AG08395 (cell line): ENCODE measurements around the gene DNAH3.
"Not testable (repeated sequence)": the region's sequence is repeated elsewhere in the genome, so short reads cannot be mapped to it uniquely, and the experiment has no call there.

Experiments used
- DNase-seq: peaks from one replicate; pipeline ENCODE4 v3.0.0; 2012; ENCODE audit warnings: mixed read lengths, low spot score

The DNAH3 gene

DNA sequence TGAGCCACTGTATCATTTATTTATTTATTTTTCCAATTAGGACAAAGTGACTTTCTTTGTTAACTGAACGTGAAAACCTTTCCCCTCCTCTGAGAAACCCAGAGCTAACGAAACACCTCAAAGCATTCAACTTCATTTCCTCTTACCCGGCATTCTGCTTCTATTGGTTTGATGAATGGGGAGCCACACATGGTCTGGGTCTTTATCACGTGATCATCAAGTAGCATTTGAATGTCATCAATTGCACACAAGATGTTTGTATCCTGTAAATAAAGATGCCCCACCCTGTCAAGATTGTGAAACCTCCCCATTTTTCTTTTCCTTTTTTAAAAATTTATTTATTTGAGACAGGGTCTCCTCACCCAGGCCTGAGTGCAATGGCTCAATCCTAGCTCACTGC is 80.1 kb downstream of the DNAH3 start:
- DNase-seq = no peak

DNA sequence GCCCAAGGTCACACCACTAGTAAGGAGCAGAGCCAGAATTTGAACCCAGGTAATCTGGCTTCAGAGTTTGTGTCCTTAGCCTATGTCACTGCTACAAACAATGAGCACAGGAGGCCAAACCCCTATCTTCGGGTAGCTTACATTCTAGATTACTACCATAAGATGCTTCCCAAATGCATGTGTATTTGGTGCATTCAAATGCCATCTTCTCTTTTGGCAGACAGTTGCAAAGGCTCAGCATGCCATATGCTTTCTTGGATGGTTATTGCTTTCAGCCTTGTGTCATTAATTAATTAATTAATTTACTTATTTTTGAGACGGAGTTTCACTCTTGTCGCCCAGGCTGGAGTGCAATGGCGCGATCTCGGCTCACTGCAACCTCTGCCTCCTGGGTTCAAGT is 80.7 kb downstream of the DNAH3 start:
- no peak for DNase-seq

DNA sequence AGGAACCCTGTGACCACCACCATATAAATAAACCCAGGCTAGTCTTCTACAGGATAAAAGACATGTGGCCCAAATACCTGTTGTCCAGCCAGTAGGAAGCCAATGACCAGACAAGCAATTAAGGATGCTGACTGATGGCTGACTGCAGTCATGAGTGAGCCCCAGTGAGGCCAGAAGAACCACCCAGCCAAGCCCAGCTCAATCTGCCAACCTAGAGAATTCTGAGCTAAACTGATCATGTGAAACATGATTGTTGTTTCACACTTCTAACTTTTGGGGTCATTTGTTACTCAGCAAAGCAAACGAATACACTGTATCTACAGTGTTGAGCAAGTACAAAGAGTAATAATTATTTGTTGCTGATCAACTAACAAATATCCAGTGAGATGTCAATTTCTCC is 86.4 kb downstream of the DNAH3 start:
- no peak for DNase-seq

DNA sequence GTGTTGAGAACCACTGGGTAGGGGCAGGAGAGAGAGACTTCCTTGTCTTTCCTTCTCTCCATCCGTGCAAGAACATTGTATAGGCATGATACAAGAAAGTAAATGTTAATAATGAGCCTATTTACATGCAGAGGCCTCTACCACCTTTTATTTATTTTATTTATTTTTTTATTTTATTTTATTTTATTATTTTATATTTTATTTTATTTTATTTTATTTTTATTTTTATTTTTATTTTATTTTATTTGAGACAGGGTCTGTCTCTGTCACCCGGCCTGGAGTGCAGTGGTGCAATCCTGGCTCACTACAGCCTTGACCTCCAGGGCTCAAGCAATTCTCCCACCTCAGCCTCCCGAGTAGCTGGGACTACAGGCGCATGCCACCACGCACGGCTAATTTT is 87.3 kb downstream of the DNAH3 start:
- DNase-seq = not testable (repeated sequence)

DNA sequence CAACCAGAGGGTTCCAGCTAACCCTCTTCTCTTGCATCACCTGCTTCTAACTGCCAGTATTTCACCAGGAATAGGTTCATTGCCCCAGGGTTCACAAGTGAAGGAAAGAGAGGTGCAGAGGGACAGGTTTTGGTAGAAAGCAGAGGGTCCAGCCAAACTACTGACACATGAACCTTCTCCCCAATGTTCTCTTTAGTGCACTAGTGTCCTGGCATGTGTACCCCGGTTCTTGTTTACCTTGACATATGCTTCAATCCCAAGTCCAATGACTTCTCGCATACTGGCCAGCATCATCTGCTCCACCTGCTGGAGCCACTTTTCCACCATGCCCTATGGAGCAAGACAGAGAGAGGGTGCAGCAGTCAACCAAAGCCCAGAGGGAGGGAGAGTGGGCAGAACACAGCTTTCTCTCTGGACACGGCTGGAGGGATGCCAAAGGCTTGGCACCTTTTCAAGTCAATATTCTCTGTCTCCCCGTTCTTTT is 90.6 kb downstream of the DNAH3 start:
- DNase-seq = no peak

DNA sequence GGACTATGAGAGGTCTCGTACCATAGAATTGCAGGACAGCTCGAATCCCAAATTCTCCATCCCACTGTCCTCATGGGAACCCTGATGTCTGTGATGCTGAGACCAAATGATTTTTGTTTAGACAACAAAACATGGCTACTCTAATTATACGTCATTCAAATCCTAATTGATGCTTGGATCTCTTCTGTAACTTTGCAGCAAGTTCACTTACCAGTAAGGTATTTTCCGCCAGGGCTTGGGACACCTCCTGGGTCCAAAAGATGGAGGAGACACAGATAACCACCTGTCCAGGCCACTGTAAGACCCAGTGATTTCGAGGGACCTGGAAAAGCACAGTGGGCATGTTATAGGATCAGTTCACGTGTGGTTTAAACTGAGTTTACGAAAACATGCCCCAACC is 92.8 kb downstream of the DNAH3 start:
- no peak for DNase-seq

DNA sequence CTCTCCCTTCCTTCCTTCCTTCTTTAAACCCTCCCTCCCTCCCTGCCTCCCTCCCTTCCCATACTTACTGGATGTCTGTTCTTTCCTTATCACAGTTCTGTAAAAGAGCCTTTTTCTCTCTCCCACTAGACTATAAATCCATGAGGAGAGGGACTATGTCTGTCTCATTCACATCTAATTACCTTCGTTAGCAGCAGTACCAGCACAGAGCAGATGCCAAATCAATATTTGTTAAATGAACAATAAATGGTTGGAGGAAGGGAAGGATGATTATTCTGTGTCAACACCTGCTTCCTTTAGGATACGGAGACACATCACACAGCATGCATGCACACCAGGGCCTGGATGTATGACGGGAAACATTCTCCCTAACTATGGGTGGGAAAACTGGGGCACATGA is 94.2 kb downstream of the DNAH3 start:
- no peak for DNase-seq

DNA sequence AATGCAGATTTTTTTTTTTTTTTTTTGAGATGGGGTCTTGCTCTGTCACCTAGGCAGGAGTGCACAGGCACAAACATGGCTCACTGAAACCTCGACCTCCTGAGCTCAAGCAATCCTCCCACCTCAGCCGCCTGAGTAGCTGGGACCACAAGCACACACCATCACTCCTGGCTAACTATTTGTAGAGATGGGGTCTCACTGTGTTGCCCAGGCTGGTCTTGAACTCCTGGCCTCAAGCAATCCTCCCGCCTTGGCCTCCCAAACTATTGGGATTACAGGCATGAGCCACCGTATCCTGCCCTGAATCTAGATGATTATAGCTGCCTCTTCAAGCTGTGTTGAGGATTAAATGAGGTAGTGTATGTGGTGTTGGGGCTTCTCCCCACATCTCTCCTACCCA is 94.9 kb downstream of the DNAH3 start:
- not testable (repeated sequence) for DNase-seq

DNA sequence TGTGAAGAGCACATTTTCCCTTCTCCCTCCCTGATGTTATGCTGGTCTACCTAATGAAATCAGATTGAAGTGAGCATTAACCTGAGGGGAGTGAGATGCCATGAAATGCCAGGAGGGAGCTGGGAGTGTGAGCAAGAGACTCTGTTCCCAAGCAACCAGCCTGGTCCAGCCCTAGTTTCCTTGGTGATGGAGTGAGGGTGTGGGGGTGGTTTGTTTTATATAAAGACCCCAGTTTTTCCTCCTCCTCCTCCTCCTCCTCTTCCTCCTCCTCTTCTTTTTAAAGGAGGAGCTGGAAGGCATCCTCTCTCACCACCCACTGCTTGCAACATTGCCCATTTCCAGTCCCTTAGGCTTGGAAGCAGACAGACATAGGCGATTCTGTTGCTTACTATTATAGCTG is 97.1 kb downstream of the DNAH3 start:
- DNase-seq = no peak

DNA sequence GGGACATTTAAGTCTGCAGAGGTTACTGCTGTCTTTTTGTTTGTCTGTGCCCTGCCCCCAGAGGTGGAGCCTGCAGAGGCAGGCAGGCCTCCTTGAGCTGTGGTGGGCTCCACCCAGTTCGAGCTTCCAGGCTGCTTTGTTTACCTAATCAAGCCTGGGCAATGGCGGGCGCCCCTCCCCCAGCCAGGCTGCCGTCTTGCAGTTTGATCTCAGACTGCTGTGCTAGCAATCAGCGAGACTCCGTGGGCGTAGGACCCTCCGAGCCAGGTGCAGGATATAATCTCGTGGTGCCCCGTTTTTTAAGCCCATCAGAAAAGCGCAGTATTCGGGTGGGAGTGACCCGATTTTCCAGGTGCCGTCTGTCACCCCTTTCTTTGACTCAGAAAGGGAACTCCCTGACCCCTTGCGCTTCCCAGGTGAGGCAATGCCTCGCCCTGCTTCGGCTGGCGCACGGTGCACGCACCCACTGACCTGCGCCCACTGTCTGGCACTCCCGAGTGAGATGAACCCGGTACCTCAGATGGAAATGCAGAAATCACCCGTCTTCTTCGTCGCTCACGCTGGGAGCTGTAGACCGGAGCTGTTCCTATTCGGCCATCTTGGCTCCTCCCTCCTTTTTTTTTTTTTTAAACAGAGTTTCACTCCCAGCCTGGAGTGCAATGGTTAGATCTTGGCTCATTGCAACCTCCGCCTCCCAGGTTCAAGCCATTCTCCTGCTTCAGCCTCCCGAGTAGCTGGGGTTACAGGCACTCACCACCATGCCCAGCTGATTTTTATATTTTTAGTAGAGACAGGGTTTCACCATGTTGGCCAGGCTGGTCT is 102.3 kb downstream of the DNAH3 start:
- not testable (repeated sequence) for DNase-seq

DNA sequence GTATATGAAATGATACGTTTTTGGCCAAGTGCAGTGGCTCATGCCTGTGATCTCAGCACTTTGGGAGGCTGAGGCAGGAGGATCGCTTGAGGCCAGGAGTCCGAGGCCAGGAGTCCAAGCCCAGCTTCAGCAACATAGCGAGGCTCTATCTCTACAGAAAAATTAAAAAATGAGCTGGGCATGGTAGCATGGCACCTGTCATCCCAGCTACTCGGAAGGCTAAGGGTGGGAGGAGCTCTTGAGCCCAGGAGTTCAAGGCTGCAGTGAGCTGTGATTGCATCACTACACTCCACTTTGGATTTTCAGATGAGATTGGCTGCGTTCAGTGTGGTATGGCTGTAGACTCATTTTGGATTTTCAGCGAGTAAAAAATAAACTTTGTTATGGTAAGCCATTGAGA is 112.4 kb downstream of the DNAH3 start:
- DNase-seq = no peak

DNA sequence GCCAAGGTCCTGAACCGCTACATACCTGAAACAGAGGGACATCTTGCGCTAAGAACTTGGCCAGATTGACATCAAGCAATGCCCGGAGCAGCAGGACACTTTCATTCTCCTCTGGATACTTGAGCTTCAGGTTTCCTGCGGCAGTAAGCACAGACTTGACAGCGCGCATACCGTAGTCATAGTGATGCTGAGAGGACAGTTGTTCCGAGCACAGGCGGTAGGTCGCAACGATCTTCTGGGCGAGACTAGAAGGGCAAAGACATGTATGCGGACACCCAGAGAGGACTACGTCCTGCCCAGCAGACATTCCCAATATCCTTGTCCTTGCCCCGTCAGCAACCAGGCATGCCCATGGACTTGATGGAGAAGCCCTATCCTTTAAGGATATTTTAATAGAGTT is 112.9 kb downstream of the DNAH3 start:
- DNase-seq = no peak

DNA sequence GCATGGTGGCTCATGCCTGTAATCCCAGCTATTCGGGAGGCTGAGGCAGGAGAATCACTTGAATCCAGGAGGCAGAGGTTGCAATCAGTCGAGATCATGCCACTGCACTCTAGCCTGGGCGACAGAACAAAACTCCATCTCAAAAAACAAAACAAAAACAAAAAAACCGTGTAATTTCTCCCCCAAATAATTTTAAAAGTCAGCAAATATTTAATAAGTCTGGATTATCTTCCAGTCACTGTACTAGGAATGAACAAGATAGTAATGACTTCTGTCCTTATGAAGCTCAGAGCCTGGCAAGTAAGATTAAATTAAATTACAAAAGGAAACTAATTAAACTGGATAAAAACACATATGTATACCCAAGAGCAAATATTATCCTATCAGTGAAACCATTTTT is 113.5 kb downstream of the DNAH3 start:
- no peak for DNase-seq

DNA sequence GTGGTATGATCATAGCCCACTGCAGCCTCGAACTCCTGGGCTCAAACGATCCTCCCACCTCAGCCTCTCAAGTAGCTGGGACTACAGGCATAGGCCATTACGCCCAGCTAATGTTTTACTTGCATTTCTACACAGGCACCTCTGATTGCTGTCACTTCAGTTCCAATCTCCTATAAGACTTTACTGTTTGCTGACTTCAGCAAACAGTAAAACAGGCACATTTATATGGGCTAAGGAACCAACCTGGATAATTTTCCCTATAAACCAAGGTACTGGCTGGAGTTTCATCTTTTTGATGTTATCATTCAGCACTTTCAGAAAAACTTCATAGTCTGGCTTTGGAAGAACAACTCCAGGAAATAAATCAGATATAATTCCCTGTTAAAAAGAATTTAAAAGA is 114.2 kb downstream of the DNAH3 start:
- DNase-seq = no peak

DNA sequence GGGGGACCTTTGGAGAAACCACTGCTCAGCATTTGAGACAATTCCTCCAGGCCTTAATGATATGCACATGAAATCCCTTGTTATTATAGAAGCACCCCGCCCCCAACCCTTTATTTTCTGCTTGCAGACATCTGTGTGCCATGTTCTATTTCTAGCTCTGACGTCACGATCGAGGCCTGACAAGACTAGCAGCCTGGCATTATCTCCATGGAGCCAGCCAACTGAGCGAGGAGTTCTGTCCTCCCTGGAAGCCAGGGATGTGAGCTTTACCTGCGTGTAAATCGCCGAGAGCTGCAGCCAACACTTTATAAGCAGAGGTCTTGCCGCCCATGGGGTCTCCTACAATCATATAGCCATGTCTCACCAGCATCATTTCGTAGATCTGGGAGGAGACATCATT is 116.9 kb downstream of the DNAH3 start:
- no peak for DNase-seq

DNA sequence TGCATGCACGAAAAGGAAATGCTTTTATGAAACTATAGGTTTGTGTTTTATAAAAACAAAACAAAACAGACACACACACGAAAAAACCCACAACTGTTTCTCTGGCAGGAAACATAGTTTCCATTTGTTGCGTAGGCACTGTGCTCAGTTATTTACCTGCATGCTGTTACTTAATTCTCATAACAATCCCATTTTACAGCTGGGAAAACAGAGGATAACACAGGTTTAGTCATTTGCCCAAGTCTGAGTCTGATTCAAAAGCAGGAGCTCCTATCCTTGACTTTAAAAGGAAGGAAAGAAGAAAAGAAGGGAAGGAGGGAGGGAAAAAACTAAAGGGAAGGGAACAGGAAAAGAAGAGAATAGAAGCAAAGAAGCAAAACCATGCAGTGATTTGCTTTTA is 117.4 kb downstream of the DNAH3 start:
- DNase-seq = no peak

DNA sequence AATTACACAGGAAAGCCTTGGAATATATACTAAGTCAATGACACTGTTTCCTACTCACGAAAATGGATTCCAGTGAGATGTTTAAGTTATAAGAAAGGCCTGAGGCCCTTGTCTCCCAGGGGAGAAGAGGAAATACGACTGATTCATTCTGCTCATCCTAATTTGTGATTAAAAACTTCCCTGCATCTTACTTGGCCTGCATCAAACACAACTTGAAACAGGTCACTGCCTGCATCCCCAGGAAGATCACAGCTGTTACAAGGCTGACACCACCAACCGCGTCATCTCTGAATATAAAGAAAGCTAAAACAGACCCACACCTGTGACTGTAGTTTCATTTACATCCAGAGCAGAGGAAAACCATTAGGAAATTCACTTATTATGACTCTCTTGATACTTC is 121.9 kb downstream of the DNAH3 start:
- DNase-seq = no peak

DNA sequence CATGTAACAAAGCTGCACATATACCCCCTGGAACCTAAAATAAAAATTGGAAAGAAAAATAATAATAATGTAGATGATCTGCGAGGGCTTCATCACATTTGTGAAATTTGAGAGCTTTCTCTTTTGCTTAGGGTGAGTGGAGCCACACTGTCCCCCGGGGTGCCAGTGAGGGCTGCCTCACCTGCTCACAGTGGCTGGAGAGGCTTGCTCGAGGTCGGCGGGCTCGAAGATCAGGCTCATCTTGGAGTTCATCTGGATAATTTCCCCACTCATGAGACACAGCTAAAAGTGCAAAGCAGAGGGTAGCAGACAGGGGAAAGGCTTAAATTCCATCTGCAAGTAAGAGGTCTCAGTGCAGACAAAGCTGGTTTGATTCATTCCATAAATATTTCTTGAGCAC is 123.8 kb downstream of the DNAH3 start:
- DNase-seq = no peak

DNA sequence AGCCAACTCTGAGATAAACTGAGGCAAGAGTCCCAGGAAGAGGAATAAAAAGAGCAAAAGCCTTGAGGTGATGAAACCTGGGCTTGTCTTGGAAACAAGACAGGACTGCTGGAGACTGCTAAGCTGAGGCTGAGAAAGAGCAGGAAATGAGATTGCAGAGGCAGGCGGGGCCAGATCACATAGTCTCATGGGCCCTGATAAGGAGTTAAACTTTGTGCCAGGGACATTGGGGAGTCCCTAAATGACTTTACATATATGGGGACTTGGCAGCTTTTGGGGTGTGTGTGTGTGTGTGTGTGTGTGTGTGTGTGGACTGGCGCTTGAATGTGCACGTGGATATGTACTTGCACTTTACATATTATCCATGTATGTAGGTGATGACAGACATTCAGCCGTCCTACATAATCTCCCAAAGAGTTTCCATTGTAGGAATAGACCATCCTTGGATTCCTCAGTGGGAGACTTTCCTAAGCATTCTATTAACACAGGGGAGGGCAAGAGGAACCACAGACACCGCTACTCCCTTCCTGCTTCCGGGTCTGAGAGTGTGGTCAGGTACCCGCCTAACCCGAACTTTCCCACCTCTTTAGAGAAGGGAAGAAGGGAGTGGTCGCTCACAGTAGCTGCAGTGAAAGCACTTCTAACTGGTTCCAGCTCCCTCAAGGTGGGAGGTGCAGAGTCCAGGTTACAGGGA is 127.0 kb downstream of the DNAH3 start:
- no peak for DNase-seq

DNA sequence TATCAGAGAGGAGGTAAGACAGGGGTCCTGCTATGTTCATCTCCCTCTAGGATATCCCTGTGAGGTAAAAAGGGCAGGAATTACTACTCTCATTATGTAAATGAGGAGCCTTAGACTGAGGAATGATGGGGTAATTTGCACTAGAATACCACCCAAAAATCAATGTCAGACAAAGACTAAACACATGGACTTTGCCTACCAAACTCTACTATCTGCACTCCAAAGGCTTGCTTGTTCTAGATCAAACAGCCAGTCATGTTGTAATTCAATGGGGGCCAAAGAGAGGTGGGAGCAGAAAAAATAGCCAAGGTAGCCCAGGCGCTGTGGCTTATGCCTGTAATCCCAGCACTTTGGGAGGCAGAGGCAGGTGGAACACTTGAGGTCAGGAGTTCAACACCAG is 129.3 kb downstream of the DNAH3 start:
- DNase-seq = no peak

DNA sequence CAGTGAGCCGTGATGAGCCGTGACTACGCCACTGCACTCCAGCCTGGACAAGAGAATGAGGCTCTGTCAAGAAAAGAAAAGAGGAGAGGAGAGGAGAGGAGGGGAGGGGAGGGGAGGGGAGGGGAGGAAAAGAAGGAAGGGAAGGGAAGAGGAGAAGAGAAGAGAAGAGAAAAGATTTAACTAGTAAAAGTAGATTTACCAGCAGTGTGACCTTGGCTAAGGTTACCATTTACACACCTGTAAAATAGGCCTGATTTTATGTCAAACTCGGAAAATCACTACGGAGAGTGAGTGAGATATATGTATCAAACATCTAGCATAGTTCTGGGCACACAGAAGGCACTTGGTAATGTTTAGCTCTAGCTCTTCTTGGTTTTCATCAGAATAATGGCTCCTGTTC is 140.8 kb downstream of the DNAH3 start:
- DNase-seq = no peak

DNA sequence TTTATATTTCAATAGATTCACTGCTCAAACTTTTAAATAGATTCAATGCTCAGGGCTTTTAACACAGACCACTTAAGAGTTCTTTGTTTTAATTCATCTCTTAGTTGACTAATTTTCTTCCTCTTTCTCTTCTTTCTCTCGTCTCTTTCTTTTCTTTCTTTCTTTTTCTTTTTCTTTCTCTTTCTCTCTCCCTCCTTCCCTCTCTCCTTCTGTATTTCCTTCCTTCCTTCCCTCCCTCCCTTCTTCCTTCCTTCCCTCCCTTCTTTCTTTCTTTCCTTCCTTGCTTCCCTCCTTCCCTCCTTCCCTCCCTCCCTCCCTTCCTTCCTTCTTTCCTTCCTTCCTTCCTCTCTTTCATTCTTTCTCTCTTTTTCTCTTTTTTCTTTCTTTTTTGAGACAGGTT is 145.6 kb downstream of the DNAH3 start:
- no peak for DNase-seq

DNA sequence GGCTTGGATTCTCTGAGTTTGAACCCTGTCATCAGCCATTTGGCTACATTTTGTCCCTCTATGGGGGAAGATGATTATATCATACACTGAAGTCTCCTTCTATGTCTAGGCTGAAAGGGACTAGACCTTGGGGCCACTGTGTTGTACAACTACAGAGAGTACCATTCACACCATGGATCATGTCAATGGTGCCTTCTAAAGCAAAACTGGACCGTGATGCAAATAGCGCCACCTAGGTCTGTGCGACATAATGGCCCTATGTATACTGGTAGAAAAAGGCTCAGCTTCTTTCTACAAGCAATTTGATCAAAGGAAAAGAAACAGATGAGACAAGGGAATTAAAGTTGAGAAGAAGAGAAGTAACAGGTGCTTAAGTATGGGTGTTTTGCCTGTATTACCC is 149.4 kb downstream of the DNAH3 start:
- peak; percentile 4 for DNase-seq

DNA sequence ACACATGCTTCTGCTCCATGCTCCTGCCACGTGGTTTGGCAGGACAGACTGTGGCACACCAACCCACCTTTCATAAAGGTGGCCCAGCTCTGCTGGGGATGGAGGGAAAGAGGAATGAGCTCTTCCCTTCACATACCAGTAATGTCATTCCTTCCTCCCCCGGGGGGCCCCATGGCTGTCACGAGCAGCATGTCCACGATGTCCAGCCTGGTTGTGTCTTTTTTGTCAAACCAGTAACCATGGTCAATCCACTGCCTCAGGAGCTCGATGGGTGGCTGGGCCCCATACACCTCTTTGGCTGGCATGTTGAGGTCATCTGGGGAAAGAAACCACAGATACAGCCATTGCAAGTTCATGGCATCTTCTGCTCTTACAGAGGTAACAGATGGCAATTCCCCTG is 153.5 kb downstream of the DNAH3 start:
- no peak for DNase-seq
